ENCODE results near the gene ZNF574. TPM values are rescaled to one million over a fixed set of nuclear protein-coding genes. Genes with fewer than 3 reads are reported as not detected.

Gene ZNF574
- total RNA-seq, 1 donor from 2014 or later: 17.3 TPM

GRCh38 chr19:42122691-42123607 is 47.0 kb downstream of the ZNF574 start:
- Histone ChIP-seq H3K27me3 (ENCODE audit: control insufficient read depth, insufficient read depth, low read length) (no peaks in the 10 kb centered on the region), H3K36me3 (ENCODE audit: control insufficient read depth, insufficient read depth, low read length) (no peaks in the 10 kb centered on the region), H3K4me3 (ENCODE audit: low read depth, low read length) (no peak overlapping the region)
- no peak for DNase-seq (ENCODE audit: low read depth)
- TF ChIP-seq, protein P1, sequence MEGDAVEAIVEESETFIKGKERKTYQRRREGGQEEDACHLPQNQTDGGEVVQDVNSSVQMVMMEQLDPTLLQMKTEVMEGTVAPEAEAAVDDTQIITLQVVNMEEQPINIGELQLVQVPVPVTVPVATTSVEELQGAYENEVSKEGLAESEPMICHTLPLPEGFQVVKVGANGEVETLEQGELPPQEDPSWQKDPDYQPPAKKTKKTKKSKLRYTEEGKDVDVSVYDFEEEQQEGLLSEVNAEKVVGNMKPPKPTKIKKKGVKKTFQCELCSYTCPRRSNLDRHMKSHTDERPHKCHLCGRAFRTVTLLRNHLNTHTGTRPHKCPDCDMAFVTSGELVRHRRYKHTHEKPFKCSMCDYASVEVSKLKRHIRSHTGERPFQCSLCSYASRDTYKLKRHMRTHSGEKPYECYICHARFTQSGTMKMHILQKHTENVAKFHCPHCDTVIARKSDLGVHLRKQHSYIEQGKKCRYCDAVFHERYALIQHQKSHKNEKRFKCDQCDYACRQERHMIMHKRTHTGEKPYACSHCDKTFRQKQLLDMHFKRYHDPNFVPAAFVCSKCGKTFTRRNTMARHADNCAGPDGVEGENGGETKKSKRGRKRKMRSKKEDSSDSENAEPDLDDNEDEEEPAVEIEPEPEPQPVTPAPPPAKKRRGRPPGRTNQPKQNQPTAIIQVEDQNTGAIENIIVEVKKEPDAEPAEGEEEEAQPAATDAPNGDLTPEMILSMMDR (IDR thresholded peaks at IDR 0.05; ENCODE audit: insufficient read depth, low read length, poor library complexity, severe bottlenecking): no peak

DNA sequence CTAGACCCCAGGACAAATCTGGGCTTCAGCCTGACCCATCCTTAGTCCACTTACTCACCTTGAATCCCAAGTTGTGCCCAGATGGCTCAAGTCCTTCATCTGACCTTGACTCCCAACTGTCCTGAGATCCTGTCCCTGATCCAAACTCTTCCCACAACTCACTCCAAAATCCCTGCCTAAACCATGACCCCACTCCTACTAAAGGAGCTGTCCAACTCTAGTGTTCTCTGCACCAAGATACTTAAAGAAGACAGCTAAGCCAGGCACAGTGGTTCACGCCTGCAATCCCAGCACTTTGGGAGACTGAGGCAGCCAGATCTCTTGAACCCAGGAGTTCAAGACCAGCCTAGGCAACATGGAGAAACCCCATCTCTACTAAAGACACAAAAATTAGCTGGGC is 47.8 kb downstream of the ZNF574 start:
- Histone ChIP-seq H3K36me3 (ENCODE audit: control insufficient read depth, insufficient read depth, low read length) (no peaks in the 10 kb centered on the region), H3K27me3 (ENCODE audit: control insufficient read depth, insufficient read depth, low read length) (no peaks in the 10 kb centered on the region), H3K4me3 (ENCODE audit: low read depth, low read length) (no peak overlapping the region)
- TF ChIP-seq, protein P1 (IDR thresholded peaks at IDR 0.05; ENCODE audit: insufficient read depth, low read length, poor library complexity, severe bottlenecking): no peak
- DNase-seq (ENCODE audit: low read depth): no peak

GRCh38 chr19:42124386-42124901 is 48.5 kb downstream of the ZNF574 start:
- Histone ChIP-seq H3K27me3 (ENCODE audit: control insufficient read depth, insufficient read depth, low read length) (no peaks in the 10 kb centered on the region), H3K36me3 (ENCODE audit: control insufficient read depth, insufficient read depth, low read length) (no peaks in the 10 kb centered on the region), H3K4me3 (ENCODE audit: low read depth, low read length) (no peak overlapping the region)
- TF ChIP-seq, protein P1 (IDR thresholded peaks at IDR 0.05; ENCODE audit: insufficient read depth, low read length, poor library complexity, severe bottlenecking): no peak
- DNase-seq (ENCODE audit: low read depth): no peak

DNA sequence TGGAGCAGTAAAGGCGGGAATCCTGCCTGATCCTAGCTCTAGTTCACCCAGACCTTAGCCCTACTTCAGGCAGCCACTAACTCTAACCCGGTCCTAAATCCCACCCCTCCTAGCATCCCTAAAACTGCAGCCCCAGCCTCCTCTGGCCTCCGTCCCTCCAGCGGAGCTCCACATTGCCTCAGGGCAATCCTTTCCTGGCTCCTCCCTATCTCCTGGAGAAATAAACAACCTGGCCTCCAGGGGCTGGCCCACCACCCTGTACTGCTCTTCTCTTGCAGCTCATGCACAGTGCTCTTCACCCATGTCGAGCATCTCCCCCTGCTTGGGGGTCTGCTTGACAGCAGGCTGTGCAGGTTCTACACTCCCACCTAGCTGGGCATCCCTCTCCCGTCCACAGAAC is 49.6 kb downstream of the ZNF574 start:
- Histone ChIP-seq H3K27me3 (ENCODE audit: control insufficient read depth, insufficient read depth, low read length) (no peaks in the 10 kb centered on the region), H3K36me3 (ENCODE audit: control insufficient read depth, insufficient read depth, low read length) (no peaks in the 10 kb centered on the region), H3K4me3 (ENCODE audit: low read depth, low read length) (no peak overlapping the region)
- TF ChIP-seq, protein P1 (IDR thresholded peaks at IDR 0.05; ENCODE audit: insufficient read depth, low read length, poor library complexity, severe bottlenecking): no peak
- DNase-seq (ENCODE audit: low read depth): no peak

DNA sequence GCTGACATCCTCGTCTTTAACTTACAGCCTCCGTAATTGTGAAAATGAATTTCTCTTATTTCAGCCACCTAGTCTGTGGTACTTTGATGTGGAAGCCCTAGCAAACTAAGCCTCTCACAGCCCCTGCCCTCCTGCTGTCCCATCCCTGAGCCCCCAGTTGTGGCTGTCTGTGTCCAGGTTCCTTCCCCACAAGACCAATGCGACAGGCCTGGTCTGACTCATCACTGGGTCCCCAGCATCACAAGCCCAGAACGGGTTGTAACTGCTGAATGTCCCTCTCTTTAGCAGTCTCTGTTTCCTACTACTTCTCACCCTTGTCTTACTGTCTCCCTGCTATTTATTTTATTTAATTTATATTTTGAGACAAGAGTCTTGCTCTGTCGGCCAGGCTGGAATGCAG is 50.6 kb downstream of the ZNF574 start:
- Histone ChIP-seq H3K27me3 (ENCODE audit: control insufficient read depth, insufficient read depth, low read length) (no peaks in the 10 kb centered on the region), H3K36me3 (ENCODE audit: control insufficient read depth, insufficient read depth, low read length) (no peaks in the 10 kb centered on the region), H3K4me3 (ENCODE audit: low read depth, low read length) (no peak overlapping the region)
- DNase-seq (ENCODE audit: low read depth): no peak
- TF ChIP-seq, protein P1 (IDR thresholded peaks at IDR 0.05; ENCODE audit: insufficient read depth, low read length, poor library complexity, severe bottlenecking): no peak

All from kidney epithelial cell (primary cell).